Measurements from ENCODE around the gene SULT4A1.

The SULT4A1 gene

DNA sequence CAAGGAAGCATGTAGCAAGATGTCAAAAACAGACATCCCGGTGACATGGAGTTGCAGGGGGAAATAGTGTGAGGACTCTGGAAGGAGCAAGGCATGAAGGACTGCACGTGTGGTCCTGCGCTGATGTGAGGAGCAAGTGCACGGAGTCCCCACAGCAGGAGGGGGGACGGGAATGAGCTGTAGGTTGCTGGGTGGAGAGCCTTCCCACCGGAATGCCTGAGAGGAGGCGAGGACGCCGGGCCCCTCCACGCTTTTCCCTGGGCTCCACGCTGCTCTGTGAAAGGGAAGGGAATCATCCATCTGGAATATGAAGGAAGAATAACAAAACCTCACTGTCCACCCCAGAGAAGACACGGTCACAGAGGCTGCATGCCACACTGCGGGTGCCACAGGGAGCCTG lies 26.6 kb downstream of the SULT4A1 start:
- DNase-seq (no peak), ATAC-seq (no peak)
- H3K4me3 Mint-ChIP-seq = no peak overlapping the region
- no peaks in the 10 kb centered on the region for H3K9me3 Mint-ChIP-seq
- H3K27me3 Mint-ChIP-seq = peaks cover 8% of the 10 kb centered on the region
- no peaks in the 10 kb centered on the region for H3K36me3 Mint-ChIP-seq (ENCODE audit: low read depth)
- H3K4me1 Mint-ChIP-seq = no peaks in the 10 kb centered on the region
- no peak overlapping the region for H3K27ac Mint-ChIP-seq

DNA sequence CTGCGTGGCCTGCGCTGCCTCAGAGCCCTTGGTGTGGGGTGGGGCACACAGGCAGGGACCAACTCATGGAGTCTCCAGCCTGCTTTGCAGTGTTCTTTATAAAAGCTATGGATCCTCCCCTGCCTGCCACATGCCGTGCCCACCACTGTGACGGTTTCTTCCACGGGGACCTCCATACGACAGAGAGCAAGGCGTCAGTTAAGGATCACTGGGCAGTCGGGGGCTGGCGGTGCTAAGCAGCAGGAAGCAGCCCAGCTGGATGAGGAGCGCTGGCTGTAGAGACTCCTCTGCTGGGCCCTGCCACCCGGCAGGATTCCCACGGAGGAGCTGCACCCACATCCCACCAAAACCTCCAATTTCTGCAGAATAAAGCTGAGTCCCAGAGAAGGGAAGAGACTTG lies 27.1 kb downstream of the SULT4A1 start:
- Mint-ChIP-seq H3K36me3 (ENCODE audit: low read depth) (no peaks in the 10 kb centered on the region), H3K4me1 (no peaks in the 10 kb centered on the region), H3K27me3 (peaks cover 8% of the 10 kb centered on the region), H3K4me3 (no peak overlapping the region), H3K27ac (no peak overlapping the region), H3K9me3 (no peaks in the 10 kb centered on the region)
- DNase-seq (no peak), ATAC-seq (no peak)

DNA sequence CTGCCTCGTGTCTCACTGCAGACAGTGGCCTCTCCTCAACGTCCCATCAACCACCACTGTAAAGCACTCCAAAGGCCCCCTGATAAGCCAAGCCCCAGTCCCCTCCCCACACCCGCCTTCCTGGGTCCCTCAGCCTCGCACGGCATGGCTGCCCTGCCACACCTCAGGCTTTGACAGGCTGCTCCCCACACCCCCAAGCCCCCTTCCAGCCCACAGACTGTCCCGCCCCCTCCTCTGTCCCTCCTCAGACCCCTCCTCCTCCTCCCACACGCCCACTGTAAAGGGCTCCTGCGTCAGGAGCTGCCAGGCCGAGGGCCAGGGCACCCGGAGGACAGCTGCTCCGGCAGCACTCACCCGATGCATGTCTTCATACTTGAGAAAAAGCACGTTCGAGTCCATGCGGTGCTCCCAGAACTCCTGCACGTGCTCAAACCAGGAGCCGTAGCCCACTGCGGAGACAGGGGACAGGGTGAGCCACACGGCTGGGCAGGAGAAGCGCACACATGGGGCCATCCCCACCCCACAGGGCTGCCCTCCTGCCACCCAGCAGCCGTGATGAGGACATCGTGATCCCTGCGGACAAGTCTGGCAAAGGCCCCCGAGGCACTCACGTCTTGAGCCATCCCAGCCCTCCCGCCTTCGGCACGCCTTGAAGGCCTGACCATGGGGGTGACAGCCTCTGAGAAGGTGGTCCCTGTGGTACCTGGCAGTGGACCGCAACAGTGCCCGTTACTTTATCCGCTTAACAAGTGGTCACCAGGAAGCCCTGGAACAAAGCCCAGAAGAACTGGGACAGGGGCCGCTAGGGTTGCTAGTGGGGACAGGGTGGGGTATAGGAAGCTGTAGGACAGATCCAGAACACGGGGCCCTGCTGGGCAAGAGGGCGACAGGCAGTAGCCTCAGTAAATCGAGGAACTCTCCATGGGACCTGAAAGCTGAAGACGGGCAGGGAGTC lies 28.8 kb downstream of the SULT4A1 start:
- no peaks in the 10 kb centered on the region for H3K9me3 Mint-ChIP-seq
- no peak overlapping the region for H3K4me3 Mint-ChIP-seq
- no peaks in the 10 kb centered on the region for H3K36me3 Mint-ChIP-seq (ENCODE audit: low read depth)
- no peaks in the 10 kb centered on the region for H3K4me1 Mint-ChIP-seq
- no peak for DNase-seq
- no peak for ATAC-seq
- H3K27me3 Mint-ChIP-seq = peaks cover 8% of the 10 kb centered on the region
- H3K27ac Mint-ChIP-seq = no peak overlapping the region

DNA sequence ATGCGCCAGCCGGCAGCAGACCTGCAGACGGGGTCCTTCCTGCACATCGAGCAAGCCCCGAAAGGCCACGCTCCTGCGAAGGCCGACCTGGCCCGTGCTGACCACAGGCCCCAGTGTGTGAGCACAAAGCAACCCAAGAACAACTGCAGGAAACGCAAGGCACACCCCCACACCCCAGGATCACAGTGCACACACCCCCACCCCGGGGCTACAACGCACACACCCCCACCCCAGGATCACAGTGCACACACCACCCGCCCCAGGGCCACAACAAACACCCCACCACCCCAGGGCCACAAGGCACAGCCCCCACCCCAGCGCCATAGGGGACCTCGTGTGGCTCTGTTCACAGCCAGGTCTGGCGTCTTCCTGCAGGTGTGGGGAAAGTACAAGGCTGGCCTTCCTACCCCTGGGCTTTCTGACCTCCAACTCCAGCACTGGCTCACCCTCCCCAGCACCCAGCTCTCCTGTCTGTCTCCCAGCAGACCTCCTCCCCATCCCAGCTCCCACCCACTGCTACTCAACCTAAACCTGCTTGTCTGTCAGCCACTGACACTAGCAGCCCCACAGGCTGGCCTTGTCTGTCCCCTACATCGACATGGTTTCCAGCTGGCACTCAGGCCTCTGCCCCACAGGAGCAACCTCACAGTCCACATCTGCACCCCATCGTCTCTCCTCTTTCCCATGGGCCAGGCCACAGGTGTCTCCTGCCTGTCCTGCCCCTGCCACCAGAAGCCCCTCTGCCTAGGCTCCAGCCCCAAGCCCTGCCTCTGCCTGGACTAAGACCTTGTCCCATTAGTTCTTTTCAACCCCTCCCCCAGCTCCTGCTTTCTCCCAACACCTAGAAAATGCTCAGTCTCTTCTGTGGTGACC lies 29.7 kb downstream of the SULT4A1 start:
- no peak for ATAC-seq

DNA sequence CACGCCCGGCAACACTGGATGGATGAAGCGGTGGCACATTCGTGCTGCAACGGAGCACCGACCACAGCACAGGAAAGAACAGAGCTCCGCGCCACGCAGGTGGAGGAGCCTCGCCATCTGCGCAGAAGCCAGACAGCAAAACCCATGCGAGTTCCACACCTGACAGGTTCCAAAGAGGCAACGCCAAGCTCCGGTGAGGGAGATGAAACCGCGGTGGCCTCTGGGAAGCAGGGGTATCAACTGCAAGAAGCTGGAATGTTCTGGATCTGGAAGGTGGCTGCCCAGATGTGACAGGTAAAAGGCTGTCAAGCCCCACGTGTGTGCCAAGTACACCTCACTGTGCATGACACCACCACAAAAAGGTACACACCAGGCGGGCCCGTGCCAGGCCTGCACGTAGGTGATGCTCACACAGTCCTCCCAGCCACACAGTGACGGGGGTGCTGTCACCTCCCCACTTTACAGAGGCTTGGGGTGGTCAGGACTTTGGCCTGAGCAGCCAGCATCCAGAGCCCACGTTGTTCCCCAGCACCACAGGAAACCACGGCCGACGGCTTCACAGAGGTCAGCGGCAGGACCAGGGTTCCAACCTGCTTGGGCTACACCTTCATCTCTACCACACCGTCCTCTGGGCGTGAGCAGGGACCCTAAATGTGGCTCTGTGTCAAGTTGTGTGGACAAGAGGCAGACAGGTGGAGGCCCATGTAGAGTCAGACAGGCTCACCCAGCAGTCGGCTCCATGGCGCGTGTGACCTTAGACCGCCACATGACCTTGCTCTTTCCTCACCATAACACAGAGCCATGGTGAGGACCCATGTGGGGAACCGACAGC lies 30.5 kb downstream of the SULT4A1 start:
- H3K27me3 Mint-ChIP-seq = peaks cover 8% of the 10 kb centered on the region
- H3K9me3 Mint-ChIP-seq = no peaks in the 10 kb centered on the region
- ATAC-seq = no peak

More for the DNA sequence above, 29.7 kb downstream of the SULT4A1 start:
- Mint-ChIP-seq H3K27me3 (peaks cover 8% of the 10 kb centered on the region), H3K9me3 (no peaks in the 10 kb centered on the region), H3K4me3 (no peak overlapping the region), H3K4me1 (no peaks in the 10 kb centered on the region), H3K27ac (no peak overlapping the region), H3K36me3 (ENCODE audit: low read depth) (no peaks in the 10 kb centered on the region)
- DNase-seq = no peak

DNA sequence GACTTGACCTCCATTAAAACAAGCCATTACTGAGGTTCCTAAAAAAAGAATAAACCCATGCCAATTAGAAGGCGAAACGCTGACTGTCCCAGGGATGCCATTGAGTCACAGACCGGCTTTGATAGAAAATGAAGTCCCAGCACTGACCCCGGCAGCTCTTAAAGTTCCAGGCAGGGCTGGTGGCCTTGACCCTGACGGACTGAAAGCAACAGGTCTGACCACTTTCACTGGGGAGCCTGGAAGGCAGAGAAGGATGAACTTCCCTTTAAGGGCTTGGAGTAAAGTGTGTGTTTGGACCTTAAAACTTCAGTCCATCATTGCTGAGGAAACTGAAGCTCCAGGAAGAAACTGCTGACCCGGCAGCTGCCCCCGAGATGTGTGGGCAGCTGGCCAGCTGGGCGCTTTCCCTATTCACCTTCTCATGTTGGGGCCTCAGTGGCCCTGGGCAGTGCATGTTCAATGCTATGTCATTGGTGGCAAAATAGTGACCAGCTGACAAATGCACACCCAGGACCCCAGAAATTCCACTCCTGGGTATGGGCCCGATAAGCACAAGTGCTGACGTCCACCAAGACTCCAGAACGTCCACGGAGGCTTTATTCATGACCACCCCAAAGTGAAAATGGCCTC lies 31.3 kb downstream of the SULT4A1 start:
- Mint-ChIP-seq H3K9me3 (no peaks in the 10 kb centered on the region), H3K4me1 (no peaks in the 10 kb centered on the region), H3K4me3 (no peak overlapping the region), H3K27me3 (peaks cover 8% of the 10 kb centered on the region), H3K36me3 (ENCODE audit: low read depth) (no peaks in the 10 kb centered on the region), H3K27ac (no peak overlapping the region)
- DNase-seq (no peak), ATAC-seq (no peak)

More for the DNA sequence above, 30.5 kb downstream of the SULT4A1 start:
- no peak overlapping the region for H3K27ac Mint-ChIP-seq
- no peaks in the 10 kb centered on the region for H3K36me3 Mint-ChIP-seq (ENCODE audit: low read depth)
- H3K4me3 Mint-ChIP-seq = no peak overlapping the region
- no peak for DNase-seq
- H3K4me1 Mint-ChIP-seq = no peaks in the 10 kb centered on the region

DNA sequence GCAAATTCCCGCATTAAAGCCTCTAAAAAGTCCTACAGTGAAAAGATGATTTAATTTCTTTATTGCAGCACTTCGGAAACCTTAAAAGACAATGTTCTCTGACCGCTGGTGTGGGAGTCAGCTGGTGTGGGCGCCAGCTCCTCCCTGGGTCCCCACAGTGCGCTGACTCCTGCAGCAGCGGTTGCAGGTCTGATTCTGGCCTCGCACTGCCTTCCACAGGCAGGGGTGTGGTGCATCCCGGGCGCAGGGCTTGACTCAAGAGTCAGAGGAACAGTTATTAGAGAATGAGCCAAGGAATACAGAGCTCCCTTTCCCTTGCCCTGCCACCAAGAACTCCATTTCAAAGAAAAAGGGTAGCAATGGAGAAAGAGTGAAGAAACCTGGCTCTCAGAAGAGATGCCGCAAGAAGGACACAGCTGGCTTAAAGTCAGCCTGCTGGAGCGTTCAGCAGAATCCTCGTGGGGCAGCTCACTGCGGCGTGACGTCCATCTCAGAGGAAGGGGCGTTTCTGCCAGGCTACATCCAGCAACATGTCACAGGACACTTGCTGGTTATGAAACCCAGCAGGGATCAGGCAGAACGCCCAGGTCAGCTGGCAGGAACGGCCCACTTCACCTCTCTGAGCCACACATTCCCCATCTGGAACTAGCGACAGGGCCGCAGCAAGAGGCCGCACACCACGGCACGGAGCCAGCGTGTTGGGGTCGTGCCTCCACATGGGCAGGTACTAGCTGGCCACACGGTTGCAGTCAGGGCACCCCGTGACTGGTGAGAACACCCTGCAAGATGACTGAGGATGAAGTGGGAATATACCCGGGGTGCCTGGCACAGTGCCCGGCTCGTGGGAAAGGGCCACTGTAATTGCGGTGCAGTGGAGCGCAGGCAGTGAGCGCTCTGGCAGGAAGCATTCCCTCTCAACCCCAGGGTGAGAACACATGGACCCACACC lies 32.1 kb downstream of the SULT4A1 start:
- no peaks in the 10 kb centered on the region for H3K9me3 Mint-ChIP-seq

DNA sequence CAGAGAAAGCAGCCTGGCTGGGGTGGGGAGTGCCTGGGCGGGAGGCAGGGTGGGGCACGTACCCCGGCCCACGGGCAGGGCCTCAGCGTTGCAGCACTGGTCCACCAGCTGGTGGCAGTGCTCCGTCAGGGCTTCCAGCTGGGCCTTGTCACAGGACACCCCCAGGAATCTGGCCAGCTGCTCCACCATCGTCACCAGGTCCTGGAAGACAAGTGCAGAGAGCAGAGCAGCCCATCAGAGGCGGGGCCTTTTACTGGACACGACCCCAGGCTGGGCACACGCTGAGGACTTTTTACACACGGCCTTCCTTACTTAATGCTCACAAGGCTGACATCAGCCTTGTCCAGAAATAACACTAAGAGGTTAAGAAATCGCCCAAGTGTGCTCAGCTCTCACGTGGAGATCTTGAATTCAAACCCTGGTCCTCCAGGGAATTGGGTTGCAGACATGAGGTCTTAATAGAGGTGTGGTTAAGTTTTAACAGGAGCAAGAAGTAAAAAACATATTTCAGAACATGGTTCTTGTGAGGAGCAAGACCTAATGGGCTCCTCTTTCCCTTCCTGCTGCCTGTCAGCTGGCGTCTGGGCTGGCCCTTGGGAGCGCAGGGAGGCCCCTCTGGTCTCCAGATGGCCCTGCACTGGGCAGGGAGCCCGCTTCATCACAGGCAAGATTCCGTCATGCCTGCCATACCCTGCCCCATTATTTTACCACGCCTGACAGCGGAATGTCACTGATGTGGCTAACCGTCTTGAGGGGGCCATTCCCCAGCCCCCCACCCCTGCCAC lies 33.1 kb downstream of the SULT4A1 start:
- no peaks in the 10 kb centered on the region for H3K36me3 Mint-ChIP-seq (ENCODE audit: low read depth)
- no peak overlapping the region for H3K27ac Mint-ChIP-seq
- H3K4me1 Mint-ChIP-seq = no peaks in the 10 kb centered on the region
- DNase-seq (no peak), ATAC-seq (no peak)
- H3K4me3 Mint-ChIP-seq = no peak overlapping the region
- no peaks in the 10 kb centered on the region for H3K9me3 Mint-ChIP-seq
- H3K27me3 Mint-ChIP-seq = peaks cover 4% of the 10 kb centered on the region

More for the DNA sequence above, 32.1 kb downstream of the SULT4A1 start:
- Mint-ChIP-seq H3K4me3 (no peak overlapping the region), H3K4me1 (no peaks in the 10 kb centered on the region), H3K27me3 (peaks cover 4% of the 10 kb centered on the region), H3K27ac (no peak overlapping the region), H3K36me3 (ENCODE audit: low read depth) (no peaks in the 10 kb centered on the region)
- DNase-seq (no peak), ATAC-seq (no peak)

DNA sequence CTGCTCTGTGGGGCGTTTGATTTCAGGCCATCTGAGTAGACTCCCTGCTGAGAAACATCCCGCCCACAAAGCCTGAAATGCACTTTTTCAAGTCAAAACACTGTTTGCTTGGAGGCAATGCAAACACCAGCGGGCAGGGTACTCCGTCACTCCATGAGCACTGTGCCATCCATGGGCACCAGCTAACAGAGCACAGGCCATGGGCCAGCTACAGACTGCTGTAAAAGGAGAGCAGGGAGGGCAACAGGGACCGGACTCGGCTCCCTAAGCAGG lies 33.7 kb downstream of the SULT4A1 start:
- Mint-ChIP-seq H3K27ac (no peak overlapping the region), H3K4me1 (no peaks in the 10 kb centered on the region), H3K9me3 (no peaks in the 10 kb centered on the region)

DNA sequence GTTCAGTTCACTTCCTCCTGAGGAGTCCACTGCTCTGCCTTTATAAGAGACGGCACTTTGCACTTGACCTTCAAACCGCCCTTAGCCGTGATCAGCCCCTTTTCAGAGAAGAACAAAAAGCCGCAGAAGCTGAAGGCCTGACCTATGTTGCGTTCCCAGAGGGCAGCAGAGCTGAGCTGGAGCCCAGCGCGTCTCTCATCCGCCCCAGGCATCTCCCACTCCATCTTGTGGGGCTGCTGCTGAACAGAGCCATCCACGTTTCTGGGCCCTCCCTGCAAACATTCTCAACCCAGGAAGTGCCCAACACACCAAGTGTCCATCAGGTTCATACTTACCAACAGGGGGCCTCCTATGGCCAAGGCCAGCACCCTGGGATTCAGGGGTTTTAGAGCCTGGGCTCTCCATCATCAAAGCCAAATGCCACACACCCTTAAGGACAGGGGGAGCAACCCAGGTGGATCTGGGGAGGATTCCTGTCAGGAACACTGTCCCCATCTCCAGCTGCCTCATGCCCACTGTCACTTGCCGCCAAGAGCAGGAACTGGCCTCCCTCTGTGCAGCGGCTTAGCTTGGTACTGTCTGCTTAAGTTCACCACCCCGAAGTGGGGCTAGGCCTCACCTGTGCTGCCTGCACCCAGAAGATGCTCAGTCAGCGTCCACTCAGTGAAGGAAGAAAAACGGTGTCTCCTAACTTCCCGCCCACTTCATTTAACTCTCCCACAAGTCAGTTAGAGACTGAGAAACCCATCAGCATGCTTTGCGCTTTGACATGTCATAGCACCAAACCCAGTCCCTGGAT lies 34.2 kb downstream of the SULT4A1 start:
- H3K27ac Mint-ChIP-seq = no peak overlapping the region

More for the DNA sequence above, 33.7 kb downstream of the SULT4A1 start:
- no peak for ATAC-seq
- H3K36me3 Mint-ChIP-seq (ENCODE audit: low read depth) = no peaks in the 10 kb centered on the region
- no peak overlapping the region for H3K4me3 Mint-ChIP-seq
- DNase-seq = no peak
- H3K27me3 Mint-ChIP-seq = peaks cover 4% of the 10 kb centered on the region

DNA sequence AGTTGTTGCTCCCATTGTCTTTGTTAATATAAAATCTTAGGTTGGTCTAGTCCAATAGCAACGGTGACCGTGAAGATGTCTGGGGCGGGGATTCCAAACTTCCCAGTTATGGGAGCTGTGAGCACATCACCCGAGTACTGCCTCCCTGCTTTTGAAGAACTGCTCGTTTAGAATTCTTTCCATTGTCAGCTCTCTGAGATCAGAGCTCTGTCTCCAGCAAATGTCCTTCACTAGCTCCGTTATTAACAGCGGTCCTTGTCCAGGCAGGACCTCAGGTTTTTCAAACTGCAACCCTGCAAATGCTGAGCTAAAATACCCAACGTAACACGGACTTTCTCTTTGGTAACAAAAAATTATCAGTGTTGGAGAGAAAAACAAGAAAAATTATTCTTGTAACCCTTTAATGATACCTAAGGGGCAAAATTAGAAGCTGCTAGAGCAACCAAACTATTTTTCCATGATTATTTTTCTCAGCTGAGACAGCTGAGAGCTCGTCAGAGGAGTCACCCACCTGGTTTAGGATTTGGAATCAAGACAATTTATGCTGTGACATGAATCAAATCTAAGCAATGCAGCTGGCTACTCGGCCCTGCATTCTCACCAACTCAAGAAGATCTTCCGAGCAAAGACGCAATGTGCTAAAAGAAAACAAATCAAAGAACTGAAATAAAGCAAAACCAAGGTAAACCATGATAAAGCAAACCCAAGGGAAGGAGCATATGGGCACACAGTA lies 35.1 kb downstream of the SULT4A1 start:
- H3K36me3 Mint-ChIP-seq (ENCODE audit: low read depth) = no peaks in the 10 kb centered on the region
- no peaks in the 10 kb centered on the region for H3K9me3 Mint-ChIP-seq
- no peak overlapping the region for H3K4me3 Mint-ChIP-seq
- H3K27ac Mint-ChIP-seq = no peak overlapping the region
- H3K27me3 Mint-ChIP-seq = peaks cover 5% of the 10 kb centered on the region
- ATAC-seq (no peak), DNase-seq (no peak)
- no peaks in the 10 kb centered on the region for H3K4me1 Mint-ChIP-seq

More for the DNA sequence above, 34.2 kb downstream of the SULT4A1 start:
- Mint-ChIP-seq H3K4me1 (no peaks in the 10 kb centered on the region), H3K9me3 (no peaks in the 10 kb centered on the region), H3K36me3 (ENCODE audit: low read depth) (no peaks in the 10 kb centered on the region), H3K27me3 (peaks cover 5% of the 10 kb centered on the region), H3K4me3 (no peak overlapping the region)
- DNase-seq (no peak), ATAC-seq (no peak)

Measured in activated naive CD8-positive, alpha-beta T cell treated with anti-CD3 and anti-CD28 coated beads, Interleukin-2, amount 50 U/mL, for 24 hours (primary cell).